ENCODE results near the gene TANGO2.
A peak's percentile ranks its signal among the peaks of the same experiment; 100 is the strongest.

Gene TANGO2

DNA sequence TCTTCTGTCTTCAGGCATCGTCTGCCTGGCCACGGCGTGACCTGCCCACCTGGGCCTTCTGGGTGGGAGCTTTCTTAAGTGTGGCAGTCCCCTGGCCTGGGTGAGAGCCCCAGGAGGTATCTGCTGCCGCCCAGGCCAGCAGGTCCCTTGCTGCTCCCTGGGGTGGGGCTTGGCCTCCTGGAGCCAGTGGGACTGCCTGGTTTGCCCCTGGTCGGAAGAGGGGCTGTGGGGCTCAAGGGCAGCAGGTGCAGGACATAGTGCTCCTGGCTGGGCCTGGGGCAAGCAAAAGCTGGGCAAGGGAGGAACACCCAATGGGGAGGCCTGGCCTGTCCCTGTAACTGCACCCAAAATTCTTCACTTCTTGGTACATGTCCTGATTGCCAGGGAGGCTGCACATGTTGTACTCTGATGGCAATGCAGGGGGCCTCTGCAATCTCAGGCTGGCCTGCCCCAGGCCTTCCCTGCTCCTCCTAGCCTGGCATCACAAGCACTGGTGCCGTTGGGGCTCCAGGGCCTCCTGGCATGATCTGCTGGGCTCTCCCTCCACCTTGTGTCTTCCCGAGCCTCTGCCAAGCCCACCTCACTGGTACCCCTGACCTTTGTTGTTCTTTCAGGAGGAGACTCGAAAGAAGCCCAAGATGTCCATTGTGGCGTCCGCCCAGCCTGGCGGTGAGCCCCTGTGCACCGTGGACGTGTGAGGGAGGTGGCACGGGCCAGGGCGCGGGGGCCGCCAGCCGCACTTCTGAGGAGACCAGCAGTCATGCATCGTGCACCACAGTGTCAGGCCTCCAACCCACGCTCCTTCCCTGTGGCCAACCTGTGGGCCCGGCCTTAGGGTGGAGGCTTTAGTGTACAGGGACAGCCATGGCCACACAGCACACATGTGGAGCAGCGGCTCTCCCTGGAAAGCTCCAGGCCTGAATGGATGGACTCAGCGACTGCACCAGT is 88.8 kb downstream of the TANGO2 start:
- H3K36me3 ChIP-seq (replicated peaks in 1 of 2; ENCODE audit: control insufficient read depth in 2 of 2, insufficient read depth in 2 of 2, low read length in 2 of 2): peaks cover 91 to 100% of the 10 kb centered on the region in 2 donors

DNA sequence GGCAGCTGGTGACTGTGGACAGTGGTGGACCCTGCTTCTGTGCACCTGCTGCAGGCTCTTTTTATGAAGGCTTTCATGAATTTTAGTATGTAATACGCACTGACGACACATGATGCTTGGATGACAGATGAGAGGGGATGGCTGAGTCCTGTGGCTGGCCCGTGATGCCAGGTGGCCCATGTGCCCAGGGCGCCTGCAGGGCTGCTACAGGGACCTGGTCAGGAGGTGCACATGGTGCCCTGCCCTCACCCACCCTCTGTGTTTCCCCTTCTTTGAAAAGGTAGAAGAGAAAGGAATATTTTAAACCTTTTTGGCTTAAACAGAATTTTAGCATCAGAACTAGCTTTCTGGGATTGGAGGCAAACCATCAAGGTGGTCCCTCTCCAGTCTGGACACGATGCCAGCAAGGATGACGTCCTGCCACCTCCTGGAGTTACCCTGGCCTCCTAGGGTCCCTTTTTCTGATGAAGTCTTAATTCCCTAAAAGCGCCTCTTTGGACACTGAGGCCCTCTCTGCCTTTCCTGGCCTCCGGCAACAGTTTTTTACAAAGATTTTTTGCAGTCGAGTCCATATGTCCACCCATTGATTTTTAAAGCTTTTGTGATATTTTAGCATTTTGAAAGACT is 89.6 kb downstream of the TANGO2 start:
- no peak overlapping the region for H2BK12ac ChIP-seq (ENCODE audit: low read length)
- H3K27ac ChIP-seq (replicated peaks; ENCODE audit: low read length): no peak overlapping the region

More for the DNA sequence above, 88.8 kb downstream of the TANGO2 start:
- DNase-seq (ENCODE audit: low spot score): no peak
- Histone ChIP-seq H3K9me3 (replicated peaks in 1 of 2; ENCODE audit: control insufficient read depth in 2 of 2, insufficient read depth in 1 of 2, low read depth in 1 of 2, low read length in 2 of 2) (peaks cover 0 to under 1% of the 10 kb centered on the region in 2 donors), H4K91ac (ENCODE audit: low read depth, low read length, poor library complexity) (no peak overlapping the region), H2BK12ac (ENCODE audit: low read length) (no peak overlapping the region), H3K27me3 (ENCODE audit: control insufficient read depth in 3 of 3, insufficient read depth in 3 of 3, low read depth in 1 of 3, low read length in 3 of 3) (no peaks in the 10 kb centered on the region), H3K27ac (replicated peaks; ENCODE audit: low read length) (no peak overlapping the region), H2AK5ac (ENCODE audit: low read depth, low read length) (no peak overlapping the region), H2BK15ac (ENCODE audit: low read length) (no peak overlapping the region), H3K4me3 (ENCODE audit: low read length in 2 of 2) (no peak overlapping the region), H3K79me1 (ENCODE audit: low read depth, low read length) (peaks cover 28% of the 10 kb centered on the region), H3K9ac (ENCODE audit: low read depth, low read length, poor library complexity) (no peak overlapping the region), H3K4me1 (ENCODE audit: control insufficient read depth in 2 of 2, insufficient read depth in 1 of 2, low read depth in 1 of 2, low read length in 2 of 2) (no peaks in the 10 kb centered on the region), H2BK120ac (ENCODE audit: low read depth, low read length) (no peak overlapping the region), H3K4me2 (ENCODE audit: insufficient read depth, low read length, poor library complexity, severe bottlenecking) (no peak overlapping the region), H3K4ac (ENCODE audit: low read length) (no peak overlapping the region), H2BK5ac (ENCODE audit: low read length) (no peak overlapping the region), H3K14ac (ENCODE audit: low read length) (no peak overlapping the region), H3K23ac (ENCODE audit: low read depth, low read length, poor library complexity) (peak overlapping the region; percentile 95), H4K8ac (ENCODE audit: low read depth, low read length) (peak overlapping the region; percentile 65), H3K18ac (ENCODE audit: low read length) (no peak overlapping the region), H2AFZ (ENCODE audit: low read length) (no peak overlapping the region)
- no CpG with 5 or more reads among the region's 23 CpGs for WGBS, 2 donors (ENCODE audit: extremely low coverage in 2 of 2, insufficient read length in 2 of 2, insufficient replicate concordance in 1 of 2)

GRCh38 chr22:20111045-20111688 is 90.3 kb downstream of the TANGO2 start:
- no peak overlapping the region for H3K4me2 ChIP-seq (ENCODE audit: insufficient read depth, low read length, poor library complexity, severe bottlenecking)
- no peak overlapping the region for H2BK15ac ChIP-seq (ENCODE audit: low read length)
- H3K27me3 ChIP-seq (ENCODE audit: control insufficient read depth in 3 of 3, insufficient read depth in 3 of 3, low read depth in 1 of 3, low read length in 3 of 3): no peaks in the 10 kb centered on the region
- H3K36me3 ChIP-seq (replicated peaks in 1 of 2; ENCODE audit: control insufficient read depth in 2 of 2, insufficient read depth in 2 of 2, low read length in 2 of 2): peaks cover 89 to 100% of the 10 kb centered on the region in 2 donors
- peak overlapping the region; percentile 56 for H3K27ac ChIP-seq (replicated peaks; ENCODE audit: low read length)
- H3K9me3 ChIP-seq (replicated peaks in 1 of 2; ENCODE audit: control insufficient read depth in 2 of 2, insufficient read depth in 1 of 2, low read depth in 1 of 2, low read length in 2 of 2): no peaks in the 10 kb centered on the region
- peak overlapping the region; percentile 12 for H3K9ac ChIP-seq (ENCODE audit: low read depth, low read length, poor library complexity)
- no peak overlapping the region for H3K14ac ChIP-seq (ENCODE audit: low read length)
- H2BK12ac ChIP-seq (ENCODE audit: low read length): no peak overlapping the region
- WGBS, 2 donors (ENCODE audit: extremely low coverage in 2 of 2, insufficient read length in 2 of 2, insufficient replicate concordance in 1 of 2): no CpG with 5 or more reads among the region's 14 CpGs
- no peak overlapping the region for H4K91ac ChIP-seq (ENCODE audit: low read depth, low read length, poor library complexity)
- H3K23ac ChIP-seq (ENCODE audit: low read depth, low read length, poor library complexity): peak overlapping the region; percentile 89
- DNase-seq (ENCODE audit: low spot score): no peak
- no peak overlapping the region for H3K4ac ChIP-seq (ENCODE audit: low read length)
- peaks cover 2 to 3% of the 10 kb centered on the region in 2 donors for H3K4me1 ChIP-seq (ENCODE audit: control insufficient read depth in 2 of 2, insufficient read depth in 1 of 2, low read depth in 1 of 2, low read length in 2 of 2)
- no peak overlapping the region for H3K18ac ChIP-seq (ENCODE audit: low read length)
- no peak overlapping the region for H2AFZ ChIP-seq (ENCODE audit: low read length)
- H2BK5ac ChIP-seq (ENCODE audit: low read length): no peak overlapping the region
- no peak overlapping the region for H4K8ac ChIP-seq (ENCODE audit: low read depth, low read length)
- no peak overlapping the region for H2AK5ac ChIP-seq (ENCODE audit: low read depth, low read length)
- no peak overlapping the region for H3K4me3 ChIP-seq (ENCODE audit: low read length in 2 of 2)
- H2BK120ac ChIP-seq (ENCODE audit: low read depth, low read length): no peak overlapping the region
- H3K79me1 ChIP-seq (ENCODE audit: low read depth, low read length): peaks cover 29% of the 10 kb centered on the region

More for the DNA sequence above, 89.6 kb downstream of the TANGO2 start:
- no peak overlapping the region for H3K4ac ChIP-seq (ENCODE audit: low read length)
- no CpG with 5 or more reads among the region's 9 CpGs for WGBS, 2 donors (ENCODE audit: extremely low coverage in 2 of 2, insufficient read length in 2 of 2, insufficient replicate concordance in 1 of 2)
- no peaks in the 10 kb centered on the region for H3K4me1 ChIP-seq (ENCODE audit: control insufficient read depth in 2 of 2, insufficient read depth in 1 of 2, low read depth in 1 of 2, low read length in 2 of 2)
- H2BK5ac ChIP-seq (ENCODE audit: low read length): no peak overlapping the region
- no peak overlapping the region for H3K18ac ChIP-seq (ENCODE audit: low read length)
- H3K9ac ChIP-seq (ENCODE audit: low read depth, low read length, poor library complexity): no peak overlapping the region
- no peaks in the 10 kb centered on the region for H3K9me3 ChIP-seq (replicated peaks in 1 of 2; ENCODE audit: control insufficient read depth in 2 of 2, insufficient read depth in 1 of 2, low read depth in 1 of 2, low read length in 2 of 2)
- no peak overlapping the region for H3K4me2 ChIP-seq (ENCODE audit: insufficient read depth, low read length, poor library complexity, severe bottlenecking)
- H2AFZ ChIP-seq (ENCODE audit: low read length): no peak overlapping the region
- no peak overlapping the region for H3K14ac ChIP-seq (ENCODE audit: low read length)
- H4K91ac ChIP-seq (ENCODE audit: low read depth, low read length, poor library complexity): no peak overlapping the region
- H3K23ac ChIP-seq (ENCODE audit: low read depth, low read length, poor library complexity): peak overlapping the region; percentile 95
- H3K36me3 ChIP-seq (replicated peaks in 1 of 2; ENCODE audit: control insufficient read depth in 2 of 2, insufficient read depth in 2 of 2, low read length in 2 of 2): peaks cover 90 to 100% of the 10 kb centered on the region in 2 donors
- no peak overlapping the region for H4K8ac ChIP-seq (ENCODE audit: low read depth, low read length)
- H2AK5ac ChIP-seq (ENCODE audit: low read depth, low read length): no peak overlapping the region
- H3K4me3 ChIP-seq (ENCODE audit: low read length in 2 of 2): no peak overlapping the region
- peaks cover 27% of the 10 kb centered on the region for H3K79me1 ChIP-seq (ENCODE audit: low read depth, low read length)
- no peaks in the 10 kb centered on the region for H3K27me3 ChIP-seq (ENCODE audit: control insufficient read depth in 3 of 3, insufficient read depth in 3 of 3, low read depth in 1 of 3, low read length in 3 of 3)
- H2BK120ac ChIP-seq (ENCODE audit: low read depth, low read length): no peak overlapping the region
- DNase-seq (ENCODE audit: low spot score): no peak
- no peak overlapping the region for H2BK15ac ChIP-seq (ENCODE audit: low read length)
